Adrenal gland (tissue), 5 donors: Measurements from ENCODE around the gene SPTBN4.

Experiments used
- POLR2A ChIP-seq, 2 donors: fragments of 450-650 bp; IDR thresholded peaks; one replicate each; pipeline ENCODE4 v1.6.1; 2017; ENCODE audit warnings: antibody characterized with exemption in 2 of 2, mild to moderate bottlenecking in 2 of 2, moderate library complexity in 1 of 2
- TF ChIP-seq, protein P1 (sequence below), 6 experiments: fragments of 450-650 bp in 4 of 6; fragments of 200-600 bp in 2 of 6; sonication (generic) in 1 of 6; IDR thresholded peaks; 1 replicate in 5 of 6; 2 replicates in 1 of 6; pipeline versions ENCODE4 v1.5.1 to v1.8.0; 2016 to 2021; ENCODE audit warnings: antibody characterized with exemption in 6 of 6, mild to moderate bottlenecking in 2 of 6, moderate library complexity in 1 of 6
- donor health status: DM: no; HTN: no; CAD: no.

DNA sequence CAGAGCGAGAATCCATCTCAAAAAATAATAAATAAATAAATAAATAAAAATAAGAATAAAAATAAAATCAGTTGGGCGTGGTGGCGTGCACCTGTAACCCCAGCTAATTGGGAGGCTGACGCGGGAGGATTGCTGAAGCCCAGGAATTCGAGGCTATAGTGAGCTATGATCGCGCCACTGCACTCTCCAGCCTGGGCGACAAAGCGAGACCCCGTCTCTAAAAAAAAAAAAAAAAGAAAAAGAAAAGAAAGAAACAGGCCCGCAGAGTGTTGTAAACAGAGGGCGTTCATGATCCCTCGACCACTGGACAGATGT is 46.4 kb upstream of the SPTBN4 start:
- TF ChIP-seq, protein P1, sequence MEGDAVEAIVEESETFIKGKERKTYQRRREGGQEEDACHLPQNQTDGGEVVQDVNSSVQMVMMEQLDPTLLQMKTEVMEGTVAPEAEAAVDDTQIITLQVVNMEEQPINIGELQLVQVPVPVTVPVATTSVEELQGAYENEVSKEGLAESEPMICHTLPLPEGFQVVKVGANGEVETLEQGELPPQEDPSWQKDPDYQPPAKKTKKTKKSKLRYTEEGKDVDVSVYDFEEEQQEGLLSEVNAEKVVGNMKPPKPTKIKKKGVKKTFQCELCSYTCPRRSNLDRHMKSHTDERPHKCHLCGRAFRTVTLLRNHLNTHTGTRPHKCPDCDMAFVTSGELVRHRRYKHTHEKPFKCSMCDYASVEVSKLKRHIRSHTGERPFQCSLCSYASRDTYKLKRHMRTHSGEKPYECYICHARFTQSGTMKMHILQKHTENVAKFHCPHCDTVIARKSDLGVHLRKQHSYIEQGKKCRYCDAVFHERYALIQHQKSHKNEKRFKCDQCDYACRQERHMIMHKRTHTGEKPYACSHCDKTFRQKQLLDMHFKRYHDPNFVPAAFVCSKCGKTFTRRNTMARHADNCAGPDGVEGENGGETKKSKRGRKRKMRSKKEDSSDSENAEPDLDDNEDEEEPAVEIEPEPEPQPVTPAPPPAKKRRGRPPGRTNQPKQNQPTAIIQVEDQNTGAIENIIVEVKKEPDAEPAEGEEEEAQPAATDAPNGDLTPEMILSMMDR (IDR thresholded peaks at IDR 0.05): no peak
- TF ChIP-seq POLR2A (IDR thresholded peaks at IDR 0.05): no peak
